WI38 (cell line): ENCODE measurements around the gene RSAD2.

Source experiments
- H3K4me3 ChIP-seq: 2 replicates; pipeline ENCODE4 v1.5.1; 2011; ENCODE audit warnings: low read depth, mild to moderate bottlenecking, control low read depth, low read length
- TF ChIP-seq, protein P1 (sequence below): IDR thresholded peaks from 2 replicates; pipeline ENCODE4 v1.5.1; 2012; ENCODE audit warnings: low read depth, mild to moderate bottlenecking, control low read depth, low read length

Gene RSAD2, protein sequence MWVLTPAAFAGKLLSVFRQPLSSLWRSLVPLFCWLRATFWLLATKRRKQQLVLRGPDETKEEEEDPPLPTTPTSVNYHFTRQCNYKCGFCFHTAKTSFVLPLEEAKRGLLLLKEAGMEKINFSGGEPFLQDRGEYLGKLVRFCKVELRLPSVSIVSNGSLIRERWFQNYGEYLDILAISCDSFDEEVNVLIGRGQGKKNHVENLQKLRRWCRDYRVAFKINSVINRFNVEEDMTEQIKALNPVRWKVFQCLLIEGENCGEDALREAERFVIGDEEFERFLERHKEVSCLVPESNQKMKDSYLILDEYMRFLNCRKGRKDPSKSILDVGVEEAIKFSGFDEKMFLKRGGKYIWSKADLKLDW

DNA sequence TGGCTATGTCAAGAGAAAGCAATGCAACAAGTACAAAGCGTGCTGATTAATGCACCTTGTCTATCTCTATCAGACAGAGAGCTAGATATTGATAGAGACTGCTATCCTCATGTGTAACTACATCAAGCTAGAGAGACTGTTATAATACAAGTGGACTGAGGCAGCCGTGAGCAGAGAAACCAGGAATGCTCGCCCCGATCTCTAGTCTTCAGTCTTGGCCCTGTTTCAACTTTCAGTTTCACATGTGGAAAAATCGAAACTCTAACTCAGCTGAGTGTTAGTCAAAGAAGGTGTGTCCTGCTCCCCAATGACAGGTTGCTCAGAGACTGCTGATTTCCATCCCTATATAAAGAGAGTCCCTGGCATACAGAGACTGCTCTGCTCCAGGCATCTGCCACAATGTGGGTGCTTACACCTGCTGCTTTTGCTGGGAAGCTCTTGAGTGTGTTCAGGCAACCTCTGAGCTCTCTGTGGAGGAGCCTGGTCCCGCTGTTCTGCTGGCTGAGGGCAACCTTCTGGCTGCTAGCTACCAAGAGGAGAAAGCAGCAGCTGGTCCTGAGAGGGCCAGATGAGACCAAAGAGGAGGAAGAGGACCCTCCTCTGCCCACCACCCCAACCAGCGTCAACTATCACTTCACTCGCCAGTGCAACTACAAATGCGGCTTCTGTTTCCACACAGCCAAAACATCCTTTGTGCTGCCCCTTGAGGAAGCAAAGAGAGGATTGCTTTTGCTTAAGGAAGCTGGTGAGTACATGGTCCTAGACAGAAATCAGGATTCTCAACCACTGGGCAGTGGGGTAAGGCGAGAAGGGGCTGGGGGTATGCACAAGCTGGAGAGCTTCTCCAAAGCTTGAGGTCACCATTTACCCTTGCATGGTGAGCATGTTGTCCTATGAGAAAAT, at the start of gene RSAD2:
TSS of gene RSAD2 (plus strand) at position 376 of the 903 bp plus-strand sequence. CDS start at position 400, 24 bp downstream.
- TF ChIP-seq, protein P1, sequence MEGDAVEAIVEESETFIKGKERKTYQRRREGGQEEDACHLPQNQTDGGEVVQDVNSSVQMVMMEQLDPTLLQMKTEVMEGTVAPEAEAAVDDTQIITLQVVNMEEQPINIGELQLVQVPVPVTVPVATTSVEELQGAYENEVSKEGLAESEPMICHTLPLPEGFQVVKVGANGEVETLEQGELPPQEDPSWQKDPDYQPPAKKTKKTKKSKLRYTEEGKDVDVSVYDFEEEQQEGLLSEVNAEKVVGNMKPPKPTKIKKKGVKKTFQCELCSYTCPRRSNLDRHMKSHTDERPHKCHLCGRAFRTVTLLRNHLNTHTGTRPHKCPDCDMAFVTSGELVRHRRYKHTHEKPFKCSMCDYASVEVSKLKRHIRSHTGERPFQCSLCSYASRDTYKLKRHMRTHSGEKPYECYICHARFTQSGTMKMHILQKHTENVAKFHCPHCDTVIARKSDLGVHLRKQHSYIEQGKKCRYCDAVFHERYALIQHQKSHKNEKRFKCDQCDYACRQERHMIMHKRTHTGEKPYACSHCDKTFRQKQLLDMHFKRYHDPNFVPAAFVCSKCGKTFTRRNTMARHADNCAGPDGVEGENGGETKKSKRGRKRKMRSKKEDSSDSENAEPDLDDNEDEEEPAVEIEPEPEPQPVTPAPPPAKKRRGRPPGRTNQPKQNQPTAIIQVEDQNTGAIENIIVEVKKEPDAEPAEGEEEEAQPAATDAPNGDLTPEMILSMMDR, result no peak
- peak within 1 kb of the TSS; percentile 38 for H3K4me3 ChIP-seq

DNA sequence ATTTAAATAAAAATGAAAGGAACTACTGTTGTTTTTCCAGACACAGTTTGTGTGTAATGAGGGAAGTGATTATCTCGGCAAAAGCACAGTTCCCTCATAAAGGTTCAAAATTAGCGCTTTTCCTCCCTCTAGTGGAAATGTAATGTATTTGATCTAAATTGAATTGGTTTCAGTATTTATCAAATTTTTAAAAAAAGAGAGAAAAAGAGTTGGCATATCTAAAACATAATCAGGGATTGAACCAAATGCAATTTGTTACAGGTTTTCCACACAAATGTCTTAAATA, 49.3 kb upstream of the RSAD2 start:
- TF ChIP-seq, protein P1, result no peak
- no peak overlapping the region for H3K4me3 ChIP-seq

DNA sequence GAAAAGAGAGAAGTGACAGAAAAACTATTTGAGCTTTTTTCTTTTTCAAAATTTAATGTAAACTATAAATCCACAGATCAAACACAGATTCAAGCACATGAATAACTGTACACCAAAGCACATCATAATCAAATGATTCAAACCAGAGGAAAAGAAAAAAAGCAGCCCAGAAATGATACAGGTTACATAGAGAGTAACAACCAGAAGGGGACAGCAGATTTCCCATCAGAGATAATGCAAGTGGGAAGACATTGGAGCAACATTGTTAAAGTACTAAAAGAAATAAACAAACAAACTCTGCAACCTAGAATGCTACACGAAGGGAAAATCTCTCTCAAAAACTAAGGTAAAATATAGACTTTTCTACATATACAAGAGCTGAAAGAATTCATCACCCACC, 46.3 kb upstream of the RSAD2 start:
- H3K4me3 ChIP-seq, result no peak overlapping the region
- TF ChIP-seq, protein P1, result no peak

DNA sequence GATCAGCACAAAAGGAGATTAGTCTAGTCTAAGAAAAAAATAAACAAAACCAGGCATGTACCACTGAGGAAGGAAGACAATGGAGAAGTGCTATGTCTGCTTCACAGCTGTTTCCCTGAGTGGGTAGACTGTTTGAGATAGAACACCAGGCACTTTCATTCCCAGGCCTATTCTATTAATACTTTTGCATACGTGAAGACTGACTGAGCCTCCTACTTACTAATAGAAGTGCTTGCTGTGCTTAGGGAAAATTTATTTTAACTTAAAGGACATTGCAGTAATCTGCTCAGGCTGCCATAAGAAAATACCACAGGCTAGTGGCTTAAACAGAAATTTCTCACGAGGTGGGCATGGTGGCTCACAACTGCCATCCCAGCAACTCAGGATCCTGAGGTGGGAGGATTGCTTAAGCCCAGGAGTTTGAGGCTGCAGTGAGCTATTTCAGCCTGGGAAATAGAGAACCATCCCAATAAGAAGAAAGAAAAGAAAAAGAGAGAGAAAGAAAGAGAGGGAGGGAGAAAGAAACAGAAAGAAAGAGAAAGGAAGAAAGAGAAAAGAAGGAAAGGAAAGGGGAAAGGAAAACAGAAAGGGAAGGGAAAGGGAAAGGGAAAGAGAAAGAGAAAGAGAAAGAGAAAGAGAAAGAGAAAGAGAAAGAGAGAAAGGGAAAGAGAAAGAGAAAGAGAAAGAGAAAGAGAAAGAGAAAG, 44.8 kb upstream of the RSAD2 start:
- no peak overlapping the region for H3K4me3 ChIP-seq
- TF ChIP-seq, protein P1, result no peak

DNA sequence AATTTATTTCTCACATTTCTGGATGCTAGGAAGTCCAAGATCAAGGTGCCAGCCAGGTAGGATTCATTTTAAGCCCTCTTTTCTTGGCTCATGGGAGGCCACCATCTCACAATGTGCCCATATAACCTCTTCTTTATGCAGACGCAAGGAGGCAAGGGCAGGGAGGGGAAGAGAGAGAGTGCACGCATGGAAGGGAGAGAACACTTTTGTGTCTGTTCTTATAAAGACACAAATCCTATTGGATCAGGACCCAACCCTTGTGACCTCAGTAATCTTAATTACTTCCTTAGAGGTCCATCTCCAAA, 44.3 kb upstream of the RSAD2 start:
- TF ChIP-seq, protein P1, result no peak

DNA sequence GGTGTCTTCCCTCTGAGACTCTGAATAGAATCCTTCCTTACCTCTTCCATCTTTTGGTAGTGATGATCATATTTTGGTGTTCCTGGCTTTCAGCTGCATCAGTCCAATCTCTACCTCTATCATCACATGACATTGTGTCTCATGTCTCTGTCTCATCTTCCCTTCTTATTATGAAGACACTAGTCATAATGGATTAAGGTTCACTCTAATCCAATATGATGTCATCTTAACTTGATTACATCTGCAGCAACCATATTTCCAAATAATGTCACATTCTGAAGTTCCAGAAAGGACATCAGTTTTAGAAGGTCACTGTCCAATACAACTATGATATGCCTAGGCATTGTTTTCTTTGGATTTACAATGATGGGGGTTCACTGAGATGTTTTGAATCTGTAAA, 43.4 kb upstream of the RSAD2 start:
- no peak overlapping the region for H3K4me3 ChIP-seq
- TF ChIP-seq, protein P1, result no peak

More for the DNA sequence above, 44.3 kb upstream of the RSAD2 start:
- H3K4me3 ChIP-seq, result no peak overlapping the region

DNA sequence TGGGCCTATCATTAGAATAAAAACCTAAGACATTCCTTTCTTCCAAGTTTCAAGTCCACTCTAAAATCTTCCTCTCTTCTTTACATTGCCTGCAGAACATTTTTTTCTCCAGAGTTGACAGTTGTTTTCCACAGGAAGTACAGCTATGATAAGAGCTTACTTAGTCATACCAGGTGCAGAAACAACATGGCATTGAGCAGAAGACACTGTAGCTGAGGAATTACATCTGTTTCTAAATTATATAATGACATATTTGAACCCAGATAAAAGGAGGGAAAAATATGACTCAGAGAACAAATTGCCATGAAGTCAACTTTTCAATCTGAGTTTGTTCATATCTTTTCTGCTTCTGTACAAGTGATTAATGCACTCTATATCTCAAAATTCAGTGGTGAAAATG, 42.1 kb upstream of the RSAD2 start:
- H3K4me3 ChIP-seq, result no peak overlapping the region
- TF ChIP-seq, protein P1, result no peak
